ENCODE results near the gene RERE.

Gene RERE

GRCh38 chr1:8329858-8330257 lies 487.6 kb downstream of the RERE start:
- DNase-seq (ENCODE audit: low spot score) = no peak

- DNase-seq (ENCODE audit: low spot score) = no peak
These were observed 488.0 kb downstream of the RERE start for GRCh38 chr1:8329439-8329838.

- DNase-seq (ENCODE audit: low spot score) = no peak
These were observed 489.2 kb downstream of the RERE start for GRCh38 chr1:8328271-8328670.

- no peak for DNase-seq (ENCODE audit: low spot score)
These were observed 491.2 kb downstream of the RERE start for GRCh38 chr1:8326265-8326664.

GRCh38 chr1:8325771-8326170 lies 491.7 kb downstream of the RERE start:
- DNase-seq (ENCODE audit: low spot score) = no peak

GRCh38 chr1:8324176-8324810 lies 493.1 kb downstream of the RERE start:
- no peak for DNase-seq (ENCODE audit: low spot score)

- DNase-seq (ENCODE audit: low spot score) = no peak
These were observed 493.7 kb downstream of the RERE start for GRCh38 chr1:8323706-8324105.

- DNase-seq (ENCODE audit: low spot score) = no peak
These were observed 495.8 kb downstream of the RERE start for GRCh38 chr1:8321612-8322011.

- no peak for DNase-seq (ENCODE audit: low spot score)
These were observed 499.0 kb downstream of the RERE start for GRCh38 chr1:8318436-8318835.

GRCh38 chr1:8317647-8318381 lies 499.6 kb downstream of the RERE start, which contains the start of gene SLC45A1:
TSS of gene SLC45A1 (plus strand) at chr1:8318114. CDS start at chr1:8324330, 6,216 bp downstream.
- DNase-seq (ENCODE audit: low spot score) = peak; percentile 55

- DNase-seq (ENCODE audit: low spot score) = peak; percentile 53
These were observed 501.6 kb downstream of the RERE start for GRCh38 chr1:8315573-8316475.

- peak; percentile 94 for DNase-seq (ENCODE audit: low spot score)
These were observed 502.8 kb downstream of the RERE start for GRCh38 chr1:8314346-8315280.

- DNase-seq (ENCODE audit: low spot score) = no peak
These were observed 504.2 kb downstream of the RERE start for GRCh38 chr1:8313231-8313630.

- DNase-seq (ENCODE audit: low spot score) = no peak
These were observed 504.9 kb downstream of the RERE start for GRCh38 chr1:8312235-8313218.

- DNase-seq (ENCODE audit: low spot score) = no peak
These were observed 506.2 kb downstream of the RERE start for GRCh38 chr1:8311068-8311718.

- no peak for DNase-seq (ENCODE audit: low spot score)
These were observed 509.8 kb downstream of the RERE start for GRCh38 chr1:8307628-8308027.

GRCh38 chr1:8303876-8304275 lies 513.6 kb downstream of the RERE start:
- DNase-seq (ENCODE audit: low spot score) = no peak

GRCh38 chr1:8303141-8303540 lies 514.3 kb downstream of the RERE start:
- no peak for DNase-seq (ENCODE audit: low spot score)
